ENCODE data around the gene ETV7.

The ETV7 gene

DNA sequence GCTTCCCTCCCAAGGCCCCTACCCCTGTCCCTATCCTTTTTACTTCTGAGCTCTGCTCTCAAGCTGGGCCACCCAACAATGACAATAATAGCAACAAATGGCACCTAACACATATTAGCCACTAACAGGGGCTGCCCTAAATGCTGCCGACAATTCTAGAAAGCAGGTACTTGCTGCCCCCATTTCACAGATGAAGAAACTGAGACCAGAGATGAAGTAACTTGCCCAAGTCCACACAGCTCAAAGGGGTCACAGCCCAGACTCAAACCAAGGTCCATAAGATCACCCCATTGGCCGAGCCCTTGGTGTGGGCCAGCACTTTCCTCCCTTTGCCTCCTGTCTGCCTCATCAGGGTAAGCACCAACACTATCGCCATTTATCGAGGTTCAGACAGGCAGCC, 62.8 kb downstream of the ETV7 start:
- no peak for DNase-seq (ENCODE audit: low read depth in 2 of 3, low spot score in 1 of 3)

DNA sequence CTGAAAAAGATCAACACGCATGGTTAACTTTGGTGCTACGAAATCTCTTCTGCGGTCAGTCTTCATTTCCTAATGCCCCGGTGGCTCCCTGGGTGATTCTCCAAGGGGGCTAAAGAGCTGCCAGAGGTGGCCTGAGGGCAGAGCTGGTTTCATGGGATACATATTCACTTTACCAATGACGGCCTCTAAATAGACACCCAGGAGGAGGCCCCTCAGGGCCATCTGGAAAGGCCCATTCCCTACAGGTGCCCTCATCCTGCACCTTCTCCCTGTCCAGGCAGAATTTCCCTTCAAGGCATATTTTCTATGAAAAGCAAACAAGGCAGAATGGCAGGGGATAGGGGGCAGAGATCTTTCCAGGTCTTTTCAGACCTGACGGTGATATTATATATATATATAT, 63.3 kb downstream of the ETV7 start:
- no peak for DNase-seq (ENCODE audit: low read depth in 2 of 3, low spot score in 1 of 3)

DNA sequence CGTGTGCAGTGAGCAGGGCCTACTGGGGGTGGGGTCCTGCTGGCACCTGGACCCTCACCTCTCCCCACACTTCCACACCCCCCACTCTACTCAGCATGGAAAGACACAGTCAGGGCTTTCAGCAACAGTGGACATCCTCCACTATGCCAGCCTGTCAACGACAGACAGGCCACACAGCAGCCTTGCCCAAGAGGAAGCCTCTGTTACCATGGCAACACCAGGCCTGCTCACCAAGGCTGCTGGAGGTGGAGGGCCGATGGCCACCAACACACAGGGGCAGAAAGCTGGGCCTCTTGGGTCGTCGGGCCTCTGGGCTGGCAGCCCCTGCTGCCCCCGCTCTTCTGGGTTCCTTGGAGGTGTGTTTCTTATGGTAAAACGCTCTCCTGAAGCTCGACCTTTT, 64.4 kb downstream of the ETV7 start:
- no peak for DNase-seq (ENCODE audit: low read depth in 2 of 3, low spot score in 1 of 3)

DNA sequence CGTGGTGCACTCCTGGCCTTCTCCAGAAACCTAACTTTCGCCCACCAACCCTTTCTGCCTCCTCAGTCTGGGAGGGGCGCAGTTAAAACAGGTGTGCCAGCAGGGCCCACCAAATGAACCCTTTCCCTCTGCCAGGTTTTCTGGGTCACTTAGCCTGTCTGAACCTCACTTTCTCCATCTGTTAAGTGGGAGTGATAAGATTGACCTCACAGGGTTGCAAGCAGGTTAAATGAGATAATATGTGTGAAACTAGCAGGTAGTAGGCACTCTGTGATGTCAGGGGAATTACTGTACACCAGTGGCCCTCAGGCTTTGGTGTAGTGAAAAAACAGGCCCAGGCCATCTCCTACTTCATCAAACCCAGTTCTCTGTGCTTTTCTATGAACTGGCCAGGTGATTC, 64.9 kb downstream of the ETV7 start:
- DNase-seq (ENCODE audit: low read depth in 2 of 3, low spot score in 1 of 3), result no peak

DNA sequence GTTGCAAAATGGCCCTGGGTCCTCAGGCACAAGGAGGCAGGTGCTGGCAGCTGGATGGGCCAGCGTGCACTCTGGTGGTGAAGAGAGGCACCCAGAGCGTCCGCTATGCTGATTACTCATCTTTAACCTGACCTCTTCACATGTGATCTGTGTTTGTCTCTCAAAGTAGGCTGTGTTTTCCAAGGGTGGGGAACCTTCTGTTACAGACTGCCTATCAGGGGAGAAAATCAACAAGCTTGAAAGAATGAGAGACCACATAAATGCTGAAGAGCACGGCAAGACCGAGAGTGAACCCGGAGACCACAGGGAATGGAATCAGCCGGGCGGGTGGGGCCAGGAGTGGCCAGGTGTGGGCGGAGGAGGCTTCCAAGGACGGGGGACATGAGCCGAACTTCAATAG, 67.0 kb downstream of the ETV7 start:
- no peak for DNase-seq (ENCODE audit: low read depth in 2 of 3, low spot score in 1 of 3)

DNA sequence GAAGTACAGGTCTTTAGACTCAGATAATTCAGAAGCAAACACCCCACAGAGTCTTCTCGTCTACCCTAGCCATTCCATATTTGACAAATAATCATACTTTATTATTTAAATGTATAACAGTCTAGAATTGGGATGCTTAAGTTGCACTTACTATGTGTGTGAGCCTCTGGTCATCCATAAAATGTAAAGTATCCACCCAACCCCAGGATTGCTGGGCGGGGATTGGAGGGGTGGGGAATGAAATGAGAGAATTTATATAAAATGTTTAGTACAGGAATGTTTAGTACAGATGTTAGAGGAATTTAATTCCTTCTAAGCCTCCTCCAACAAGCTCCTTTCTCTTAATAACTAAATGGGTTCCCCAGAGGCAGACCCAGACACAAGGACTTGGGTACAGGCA, 67.6 kb downstream of the ETV7 start:
- DNase-seq (ENCODE audit: low read depth in 2 of 3, low spot score in 1 of 3), result no peak

DNA sequence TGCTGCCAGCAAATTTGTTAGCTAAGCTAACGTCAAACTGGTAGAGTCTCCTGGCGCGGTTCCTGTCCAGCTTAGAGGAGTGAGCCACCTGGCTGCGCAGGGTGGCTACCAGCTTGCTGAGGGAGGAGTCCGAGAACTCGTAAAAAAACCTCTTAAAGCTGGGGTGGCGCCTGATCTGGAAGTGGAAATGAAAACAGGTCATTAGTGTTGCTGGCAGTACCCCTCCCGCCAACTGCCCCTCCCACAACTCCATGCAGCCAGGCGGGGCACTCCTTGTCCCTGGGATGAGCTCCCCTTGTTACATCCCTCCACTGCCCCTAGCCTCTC, 68.1 kb downstream of the ETV7 start:
- DNase-seq (ENCODE audit: low read depth in 2 of 3, low spot score in 1 of 3), result no peak

DNA sequence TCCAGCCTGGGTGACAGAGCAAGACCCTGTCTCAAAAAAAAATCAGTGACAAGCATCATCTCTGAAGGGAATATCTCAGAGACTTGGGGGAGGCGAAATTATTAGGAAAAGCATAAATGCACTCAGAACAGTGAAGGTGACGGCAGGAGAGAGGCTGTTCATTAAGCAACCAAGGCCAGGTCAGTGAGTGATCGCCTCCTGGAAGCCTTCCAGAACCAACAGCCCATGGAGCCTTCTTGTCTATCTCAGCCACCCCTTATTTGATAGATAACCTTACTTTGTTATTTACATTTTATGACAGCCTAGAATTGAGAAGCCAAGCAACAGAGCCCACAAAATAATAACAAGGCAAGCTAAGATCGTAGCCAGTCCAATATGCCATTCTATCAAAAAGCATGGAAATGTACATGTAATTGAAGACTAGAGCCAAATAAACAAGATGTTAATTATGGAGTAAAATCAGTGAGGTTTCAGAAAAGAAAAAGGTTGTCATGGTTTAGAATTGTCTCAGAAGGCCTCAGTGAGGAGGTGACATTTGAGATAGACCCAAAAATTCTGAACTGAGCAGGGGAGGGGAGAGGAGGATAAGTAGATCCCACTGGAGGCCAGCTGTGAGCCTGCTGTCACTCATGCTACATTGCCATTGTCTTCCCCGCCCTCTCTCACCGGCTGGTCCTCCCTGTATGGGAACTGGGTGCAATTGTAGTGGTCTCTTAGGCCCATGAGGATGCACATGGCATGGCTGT, 68.6 kb downstream of the ETV7 start:
- no peak for DNase-seq (ENCODE audit: low read depth in 2 of 3, low spot score in 1 of 3)

DNA sequence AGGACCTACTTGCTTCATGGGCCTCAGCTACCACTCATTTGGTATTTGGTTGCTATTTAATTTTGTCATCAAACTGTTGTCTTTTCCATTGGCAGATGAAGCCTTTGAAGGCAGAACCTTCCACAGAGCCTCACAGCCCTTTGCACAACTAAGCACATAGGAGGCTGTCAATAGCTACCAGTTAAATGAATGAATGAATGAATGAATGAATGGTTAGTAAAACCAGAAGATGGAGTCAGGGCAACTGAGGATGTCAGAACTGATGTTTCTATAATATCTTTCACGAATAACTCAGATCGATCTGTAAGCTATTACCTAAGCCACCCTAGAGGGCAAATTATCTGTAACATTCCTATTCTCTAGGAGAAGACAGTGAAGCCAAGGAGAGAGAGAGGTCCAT, 69.8 kb downstream of the ETV7 start:
- no peak for DNase-seq (ENCODE audit: low read depth in 2 of 3, low spot score in 1 of 3)

Measured in stimulated activated CD4-positive, alpha-beta T cell treated with anti-CD3 and anti-CD28 coated beads, Interleukin-12 subunit alpha, Interleukin-12 subunit beta, amount 100 ng/mL, for 48 hours (primary cell).